LNCaP clone FGC (cell line): ENCODE results near the gene UBXN4.

ENCODE experiments used
- DNase-seq: peaks from one replicate; pipeline ENCODE4 v3.0.0-alpha.2; 2011; ENCODE audit warnings: low read depth
- H3K4me3 ChIP-seq: 2 replicates; pipeline ENCODE4 v1.5.1; 2011; ENCODE audit warnings: mild to moderate bottlenecking, low read depth, low read length, control low read depth
- TF ChIP-seq, protein P1 (sequence below): IDR thresholded peaks from 2 replicates; pipeline ENCODE4 v1.5.1; 2012; ENCODE audit warnings: mild to moderate bottlenecking; ENCODE audit not compliant: control insufficient read depth, insufficient read depth; ENCODE audit errors: extremely low read depth

Gene UBXN4

DNA sequence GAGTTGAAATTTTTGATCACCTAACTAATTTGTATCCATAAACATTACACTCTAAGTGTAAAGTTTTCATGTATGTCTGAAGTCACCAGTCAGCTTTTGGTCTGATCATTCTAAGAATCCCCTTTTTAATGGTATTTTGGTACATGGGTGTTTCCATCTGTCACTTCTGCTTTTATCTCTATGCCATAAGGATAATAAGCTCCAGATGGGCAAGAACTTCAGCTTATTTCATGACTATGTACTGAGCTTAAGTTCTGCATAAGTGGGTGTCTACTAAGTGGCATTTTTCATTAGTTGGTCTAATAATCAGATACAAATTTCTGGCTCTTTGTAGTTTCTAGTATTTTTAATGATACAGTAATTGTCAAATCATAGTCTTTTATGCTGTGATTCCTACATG is 20.4 kb downstream of the UBXN4 start:
- no peak for DNase-seq
- H3K4me3 ChIP-seq: no peak overlapping the region
- TF ChIP-seq, protein P1, sequence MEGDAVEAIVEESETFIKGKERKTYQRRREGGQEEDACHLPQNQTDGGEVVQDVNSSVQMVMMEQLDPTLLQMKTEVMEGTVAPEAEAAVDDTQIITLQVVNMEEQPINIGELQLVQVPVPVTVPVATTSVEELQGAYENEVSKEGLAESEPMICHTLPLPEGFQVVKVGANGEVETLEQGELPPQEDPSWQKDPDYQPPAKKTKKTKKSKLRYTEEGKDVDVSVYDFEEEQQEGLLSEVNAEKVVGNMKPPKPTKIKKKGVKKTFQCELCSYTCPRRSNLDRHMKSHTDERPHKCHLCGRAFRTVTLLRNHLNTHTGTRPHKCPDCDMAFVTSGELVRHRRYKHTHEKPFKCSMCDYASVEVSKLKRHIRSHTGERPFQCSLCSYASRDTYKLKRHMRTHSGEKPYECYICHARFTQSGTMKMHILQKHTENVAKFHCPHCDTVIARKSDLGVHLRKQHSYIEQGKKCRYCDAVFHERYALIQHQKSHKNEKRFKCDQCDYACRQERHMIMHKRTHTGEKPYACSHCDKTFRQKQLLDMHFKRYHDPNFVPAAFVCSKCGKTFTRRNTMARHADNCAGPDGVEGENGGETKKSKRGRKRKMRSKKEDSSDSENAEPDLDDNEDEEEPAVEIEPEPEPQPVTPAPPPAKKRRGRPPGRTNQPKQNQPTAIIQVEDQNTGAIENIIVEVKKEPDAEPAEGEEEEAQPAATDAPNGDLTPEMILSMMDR: no peak

DNA sequence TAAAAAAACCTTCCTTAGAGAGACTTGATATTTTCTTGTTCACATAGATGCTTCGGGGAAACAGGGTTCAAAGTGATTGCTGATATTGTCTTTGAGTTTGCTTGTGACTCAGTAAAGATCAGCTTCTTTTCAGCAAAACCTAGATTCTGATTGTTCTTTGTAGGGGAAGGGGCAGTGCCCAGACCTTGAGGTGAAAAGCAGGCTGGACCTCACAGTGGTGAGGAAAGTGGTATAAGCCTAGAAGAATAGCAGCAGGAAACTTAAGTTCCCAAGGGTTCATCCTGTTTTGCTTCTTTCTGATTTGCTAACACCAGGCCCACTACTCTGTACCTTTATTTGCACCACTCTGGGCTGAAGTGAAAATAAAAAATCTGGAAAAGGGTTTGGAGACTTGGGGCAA is 20.9 kb downstream of the UBXN4 start:
- H3K4me3 ChIP-seq: no peak overlapping the region
- no peak for DNase-seq
- TF ChIP-seq, protein P1: no peak

DNA sequence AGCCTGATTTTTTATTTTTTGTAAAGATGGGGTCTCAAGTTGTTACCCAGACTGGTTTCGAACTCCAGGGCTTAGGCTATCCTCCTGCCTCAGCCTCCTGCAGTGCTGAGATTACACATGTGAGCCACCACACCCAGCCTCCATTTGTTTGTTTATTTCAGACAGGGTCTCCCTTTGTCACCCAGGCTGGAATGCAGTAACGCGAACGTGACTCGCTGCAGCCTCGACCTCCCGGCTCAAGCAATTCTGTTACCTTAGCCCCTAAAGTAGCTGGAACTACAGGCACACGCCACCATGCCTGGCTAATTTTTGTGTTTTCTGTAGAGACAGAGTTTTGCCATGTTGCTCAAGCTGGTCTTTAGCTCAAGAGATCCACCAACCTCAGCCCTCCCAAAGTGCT is 27.2 kb downstream of the UBXN4 start:
- no peak overlapping the region for H3K4me3 ChIP-seq
- TF ChIP-seq, protein P1: no peak
- DNase-seq: no peak

DNA sequence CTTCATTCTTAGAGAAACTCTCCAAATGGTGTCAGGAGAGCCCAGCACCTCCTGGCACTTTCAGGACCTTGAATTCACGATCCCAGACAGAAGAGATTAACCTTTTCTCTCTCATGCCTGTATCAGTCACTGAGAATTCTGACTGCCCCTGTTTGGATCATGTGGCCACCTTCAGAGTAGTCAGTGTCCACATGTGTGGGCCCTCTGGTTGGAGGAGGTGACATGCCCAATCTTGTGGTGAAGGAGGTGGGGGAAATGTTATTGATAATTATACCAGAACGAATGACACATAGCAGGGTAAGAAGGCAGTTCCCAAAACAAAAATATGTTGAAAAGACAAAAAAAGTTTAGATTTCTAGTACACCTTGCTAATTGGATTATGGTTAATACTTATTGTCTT is 31.7 kb downstream of the UBXN4 start:
- no peak for DNase-seq
- H3K4me3 ChIP-seq: no peak overlapping the region
- TF ChIP-seq, protein P1: no peak

DNA sequence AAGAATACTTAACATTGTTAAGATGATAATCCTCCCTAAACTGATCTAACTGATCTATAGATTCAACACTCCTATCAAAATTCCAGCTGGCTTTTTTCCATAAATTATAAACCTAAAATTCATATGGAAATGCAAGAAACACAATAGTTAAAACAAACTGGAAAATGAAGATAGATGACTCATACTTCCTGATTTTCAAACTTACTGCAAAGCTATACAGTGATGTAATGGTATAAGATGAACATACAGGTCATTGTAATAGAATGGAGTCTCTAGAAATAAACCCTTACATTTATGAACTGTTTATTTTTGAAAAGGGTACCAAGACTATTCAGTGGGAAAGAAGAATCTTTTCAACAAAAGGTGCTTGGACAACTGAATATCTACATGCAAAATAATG is 32.3 kb downstream of the UBXN4 start:
- H3K4me3 ChIP-seq: no peak overlapping the region
- no peak for DNase-seq
- TF ChIP-seq, protein P1: no peak

DNA sequence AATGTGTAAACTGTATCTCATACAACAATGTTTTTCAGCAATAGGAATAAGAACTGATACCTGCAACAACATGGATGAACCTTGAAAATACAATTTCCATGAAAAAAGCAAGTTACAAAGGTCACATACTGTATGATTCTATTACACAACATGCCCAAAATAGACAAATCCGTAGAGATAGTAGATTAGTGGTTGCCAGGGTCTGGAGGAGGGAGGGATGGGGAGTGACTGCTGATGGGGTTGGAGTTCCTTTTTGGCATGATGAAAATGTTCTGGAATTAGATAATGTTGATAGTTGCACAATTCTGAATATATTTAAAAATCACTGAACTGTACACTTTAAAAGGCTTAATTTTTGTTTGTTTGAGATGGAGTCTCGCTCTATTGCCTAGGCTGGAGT is 33.8 kb downstream of the UBXN4 start:
- TF ChIP-seq, protein P1: no peak
- no peak overlapping the region for H3K4me3 ChIP-seq

DNA sequence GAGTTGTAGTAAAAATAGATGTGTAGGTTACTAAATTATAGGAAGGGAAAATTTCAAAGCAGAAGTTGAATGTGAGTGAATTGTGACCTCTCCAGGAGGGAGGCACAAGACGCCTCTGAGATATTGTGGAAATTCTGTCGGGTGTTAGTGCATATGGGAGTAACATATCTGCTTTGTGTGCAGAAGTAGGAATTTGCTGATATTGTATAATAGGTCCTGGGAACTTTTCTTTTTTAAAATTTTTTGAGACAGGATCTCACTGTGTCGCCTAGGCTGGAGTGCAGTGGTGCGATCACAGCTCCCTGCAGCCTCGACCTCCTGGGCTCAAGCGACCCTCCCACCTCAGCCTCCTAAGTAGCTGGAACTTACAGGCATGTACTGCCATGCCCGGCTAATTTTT is 34.7 kb downstream of the UBXN4 start:
- TF ChIP-seq, protein P1: no peak
- H3K4me3 ChIP-seq: no peak overlapping the region
- no peak for DNase-seq

More for the DNA sequence above, 33.8 kb downstream of the UBXN4 start:
- DNase-seq: no peak
